Endodermal cell (in vitro differentiated cells): ENCODE data around the gene SESN3. TPM values are rescaled to one million over a fixed set of nuclear protein-coding genes. Genes with fewer than 3 reads are reported as not detected.

Source experiments
- DNase-seq: peaks from one replicate; pipeline ENCODE4 v3.0.0-alpha.2; 2017
- H3K27ac ChIP-seq: 2 replicates; pipeline ENCODE4 v1.5.1; 2013; ENCODE audit warnings: mild to moderate bottlenecking, low read depth, low read length, moderate library complexity
- H3K27me3 ChIP-seq: 2 replicates; pipeline ENCODE4 v1.6.1; 2013; ENCODE audit warnings: mild to moderate bottlenecking, low read length, moderate library complexity; ENCODE audit not compliant: insufficient read depth, control insufficient read depth, poor library complexity, severe bottlenecking
- H3K36me3 ChIP-seq: 2 replicates; pipeline ENCODE4 v1.7.0; 2013; ENCODE audit warnings: mild to moderate bottlenecking, low read length, moderate library complexity; ENCODE audit not compliant: control insufficient read depth, insufficient read depth
- H3K4me1 ChIP-seq: one replicate; pipeline ENCODE4 v1.7.0; 2013; ENCODE audit warnings: low read length; ENCODE audit not compliant: control insufficient read depth, insufficient read depth
- H3K4me3 ChIP-seq: 2 replicates; pipeline ENCODE4 v1.5.1; 2013; ENCODE audit warnings: mild to moderate bottlenecking, low read length, moderate library complexity
- H3K9ac ChIP-seq: 2 replicates; pipeline ENCODE4 v1.6.1; 2013; ENCODE audit warnings: mild to moderate bottlenecking, low read length, moderate library complexity; ENCODE audit not compliant: poor library complexity, severe bottlenecking; ENCODE audit errors: extremely low read depth
- H3K9me3 ChIP-seq: 2 replicates; pipeline ENCODE4 v1.6.1; 2013; ENCODE audit warnings: mild to moderate bottlenecking, low read length, moderate library complexity; ENCODE audit not compliant: control insufficient read depth
- H3K27ac Mint-ChIP-seq: 2 replicates; pipeline ENCODE4 v1.8.0; 2020; ENCODE audit warnings: mixed read lengths
- H3K27me3 Mint-ChIP-seq: 2 replicates; pipeline ENCODE4 v1.8.0; 2021; ENCODE audit warnings: mild to moderate bottlenecking, mixed read lengths; ENCODE audit not compliant: insufficient read depth
- H3K36me3 Mint-ChIP-seq: 2 replicates; pipeline ENCODE4 v1.8.0; 2020; ENCODE audit warnings: low read depth, mixed read lengths
- H3K4me1 Mint-ChIP-seq: 2 replicates; pipeline ENCODE4 v1.8.0; 2020; ENCODE audit warnings: mixed read lengths
- H3K4me3 Mint-ChIP-seq: 2 replicates; pipeline ENCODE4 v1.8.0; 2020; ENCODE audit warnings: mild to moderate bottlenecking, moderate library complexity, mixed read lengths
- H3K9me3 Mint-ChIP-seq: 2 replicates; pipeline ENCODE4 v1.8.0; 2020; ENCODE audit warnings: mild to moderate bottlenecking, mixed read lengths
- WGBS, 2 experiments: methylation state at CpG; one replicate each; pipeline versions ENCODE4 v1.1.5 to v1.1.7; 2013; ENCODE audit warnings: missing lambda C conversion rate in 2 of 2, mixed read lengths in 1 of 2; ENCODE audit not compliant: insufficient coverage in 1 of 2, insufficient read length in 1 of 2; 5-methylcytosine and 5-hydroxymethylcytosine counted together
- total RNA-seq, 2 donors: library from RNA; stranded (reverse); fragmentation: NEBNext Ultra II Directional in 1 of 2; extraction: Animal tissue kit (Norgen Biotek cat#: 25700) in 1 of 2; gene quantifications; 2 replicates in 1 of 2; 3 replicates in 1 of 2; pipeline ENCODE4 v1.2.1, GENCODE V29; 2021
- TF ChIP-seq, protein P1 (sequence below): fragments of 200-600 bp; sonication (generic); conservative IDR thresholded peaks from 2 replicates; pipeline ENCODE4 v1.5.0; 2021; ENCODE audit warnings: antibody characterized with exemption, mild to moderate bottlenecking

The SESN3 gene
- total RNA-seq, 2 donors from 2014 or later: 33.6 to 43.1 TPM

GRCh38 chr11:95230810-95231126 is 234 bp downstream of the SESN3 start:
- Histone ChIP-seq H3K9me3 (no peaks in the 10 kb centered on the region), H3K4me3 (peak overlapping the region; percentile 92), H3K9ac (peak overlapping the region; percentile 16), H3K4me1 (peaks cover 2% of the 10 kb centered on the region), H3K27ac (peak overlapping the region; percentile 73), H3K36me3 (no peaks in the 10 kb centered on the region), H3K27me3 (peaks cover 20% of the 10 kb centered on the region)
- no peaks in the 10 kb centered on the region for H3K36me3 Mint-ChIP-seq
- no peak overlapping the region for H3K27ac Mint-ChIP-seq
- no peak overlapping the region for H3K4me3 Mint-ChIP-seq
- peaks cover 28% of the 10 kb centered on the region for H3K4me1 Mint-ChIP-seq
- TF ChIP-seq, protein P1, sequence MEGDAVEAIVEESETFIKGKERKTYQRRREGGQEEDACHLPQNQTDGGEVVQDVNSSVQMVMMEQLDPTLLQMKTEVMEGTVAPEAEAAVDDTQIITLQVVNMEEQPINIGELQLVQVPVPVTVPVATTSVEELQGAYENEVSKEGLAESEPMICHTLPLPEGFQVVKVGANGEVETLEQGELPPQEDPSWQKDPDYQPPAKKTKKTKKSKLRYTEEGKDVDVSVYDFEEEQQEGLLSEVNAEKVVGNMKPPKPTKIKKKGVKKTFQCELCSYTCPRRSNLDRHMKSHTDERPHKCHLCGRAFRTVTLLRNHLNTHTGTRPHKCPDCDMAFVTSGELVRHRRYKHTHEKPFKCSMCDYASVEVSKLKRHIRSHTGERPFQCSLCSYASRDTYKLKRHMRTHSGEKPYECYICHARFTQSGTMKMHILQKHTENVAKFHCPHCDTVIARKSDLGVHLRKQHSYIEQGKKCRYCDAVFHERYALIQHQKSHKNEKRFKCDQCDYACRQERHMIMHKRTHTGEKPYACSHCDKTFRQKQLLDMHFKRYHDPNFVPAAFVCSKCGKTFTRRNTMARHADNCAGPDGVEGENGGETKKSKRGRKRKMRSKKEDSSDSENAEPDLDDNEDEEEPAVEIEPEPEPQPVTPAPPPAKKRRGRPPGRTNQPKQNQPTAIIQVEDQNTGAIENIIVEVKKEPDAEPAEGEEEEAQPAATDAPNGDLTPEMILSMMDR: no peak
- DNase-seq: no peak
- no peaks in the 10 kb centered on the region for H3K9me3 Mint-ChIP-seq
- H3K27me3 Mint-ChIP-seq: peaks cover 15% of the 10 kb centered on the region
- 0% methylated on average over 1 to 39 of the region's 40 CpGs for WGBS, 2 experiments

- Mint-ChIP-seq H3K27ac (peak overlapping the region; percentile 92), H3K4me3 (no peak overlapping the region), H3K4me1 (peaks cover 29% of the 10 kb centered on the region), H3K9me3 (no peaks in the 10 kb centered on the region), H3K36me3 (no peaks in the 10 kb centered on the region), H3K27me3 (peaks cover 15% of the 10 kb centered on the region)
- peak overlapping the region; percentile 73 for H3K27ac ChIP-seq
- peak overlapping the region; percentile 92 for H3K4me3 ChIP-seq
- no peaks in the 10 kb centered on the region for H3K9me3 ChIP-seq
- no peaks in the 10 kb centered on the region for H3K36me3 ChIP-seq
- H3K4me1 ChIP-seq: peaks cover 2% of the 10 kb centered on the region
- 0 to 3% methylated on average over 8 to 42 of the region's 42 CpGs for WGBS, 2 experiments
- H3K27me3 ChIP-seq: peaks cover 20% of the 10 kb centered on the region
- TF ChIP-seq, protein P1: no peak
- peak overlapping the region; percentile 16 for H3K9ac ChIP-seq
- peak; percentile 76 for DNase-seq
These were observed 801 bp downstream of the SESN3 start for GRCh38 chr11:95229993-95230809.

- Histone ChIP-seq H3K4me1 (peaks cover 2% of the 10 kb centered on the region), H3K9me3 (peaks cover 6% of the 10 kb centered on the region), H3K4me3 (peak overlapping the region; percentile 92), H3K9ac (peak overlapping the region; percentile 16), H3K36me3 (no peaks in the 10 kb centered on the region), H3K27ac (peak overlapping the region; percentile 40), H3K27me3 (peaks cover 20% of the 10 kb centered on the region)
- H3K4me3 Mint-ChIP-seq: no peak overlapping the region
- H3K36me3 Mint-ChIP-seq: no peaks in the 10 kb centered on the region
- H3K27me3 Mint-ChIP-seq: peaks cover 15% of the 10 kb centered on the region
- no peak for DNase-seq
- TF ChIP-seq, protein P1: no peak
- H3K27ac Mint-ChIP-seq: peak overlapping the region; percentile 92
- no peaks in the 10 kb centered on the region for H3K9me3 Mint-ChIP-seq
- H3K4me1 Mint-ChIP-seq: peaks cover 28% of the 10 kb centered on the region
- 6% methylated on average over 2 to 10 of the region's 12 CpGs for WGBS, 2 experiments
These were observed 1.6 kb downstream of the SESN3 start for GRCh38 chr11:95229199-95229992.
